GM12878 (cell line): ENCODE measurements around the gene DDX51. TPM values are rescaled to one million over a fixed set of nuclear protein-coding genes. Genes with fewer than 3 reads are reported as not detected.

Experiments
- ATAC-seq: fragments of 200-7000 bp; cut with Tn5 transposase; 3 replicates; pipeline ENCODE4 v1.9.1; 2020; ENCODE audit warnings: mild to moderate bottlenecking, moderate library complexity
- BruUV-seq: library from RNA; stranded (reverse); fragments of 400-500 nt; replicated peaks from 2 replicates; lab custom pipeline; 2021; lab: Mats Ljungman, UMichigan
- CTCF ChIA-PET: fragments of 300-600 bp; sonication (Branson Sonifier 250); formaldehyde crosslinking; extraction: SDS; loops from one replicate; lab custom pipeline; 2021; ENCODE audit warnings: inconsistent platforms; lab: Yijun Ruan, JAX
- POLR2A ChIA-PET: fragments of 350-600 bp; formaldehyde crosslinking; extraction: SDS; loops from one replicate; lab custom pipeline; 2021; ENCODE audit warnings: inconsistent platforms; lab: Charles Lee
- RAD21 ChIA-PET: fragments of 300-600 bp; sonication (Branson Sonifier 250); formaldehyde crosslinking; loops from one replicate; lab custom pipeline; 2023; ENCODE audit warnings: antibody characterized with exemption; ENCODE audit not compliant: unreplicated experiment; lab: Charles Lee
- SMC1A ChIA-PET: fragments of 300-600 bp; sonication (Branson Sonifier 250); formaldehyde crosslinking; loops from one replicate; lab custom pipeline; 2023; ENCODE audit not compliant: unreplicated experiment, uncharacterized antibody; lab: Charles Lee
- DNase-seq: peaks from one replicate; pipeline ENCODE4 v3.0.0-alpha.2; 2011; ENCODE audit warnings: low read depth, low spot score
- FAIRE-seq: peaks from 3 replicates; lab custom pipeline; 2011; peaks lifted over from hg19 to GRCh38; lab: Jason Lieb, UNC
- H2AFZ ChIP-seq: 2 replicates; pipeline ENCODE4 v1.6.0; 2011; ENCODE audit warnings: low read depth, low read length, control low read depth; ENCODE audit not compliant: control insufficient read depth
- H3K27ac ChIP-seq: 2 replicates; pipeline ENCODE4 v1.5.1; 2011; ENCODE audit warnings: control low read depth; ENCODE audit not compliant: control insufficient read depth, insufficient read depth
- H3K27me3 ChIP-seq, 2 experiments: replicated peaks in 1 of 2; 2 replicates each; pipeline versions ENCODE4 v1.6.0 to v1.6.1; 2011; ENCODE audit warnings: low read length in 1 of 2; ENCODE audit not compliant: control insufficient read depth in 2 of 2, insufficient read depth in 2 of 2
- H3K36me3 ChIP-seq, 2 experiments: 2 replicates each; pipeline ENCODE4 v1.5.1; 2011; ENCODE audit warnings: low read length in 1 of 2; ENCODE audit not compliant: control insufficient read depth in 2 of 2, insufficient read depth in 2 of 2
- H3K4me1 ChIP-seq: 2 replicates; pipeline ENCODE4 v1.6.1; 2011; ENCODE audit warnings: mild to moderate bottlenecking, low read length, moderate library complexity, mixed read lengths; ENCODE audit not compliant: control insufficient read depth, insufficient read depth
- H3K4me2 ChIP-seq: 2 replicates; pipeline ENCODE4 v1.6.0; 2011; ENCODE audit warnings: control low read depth; ENCODE audit not compliant: control insufficient read depth, insufficient read depth
- H3K4me3 ChIP-seq: fragments of 200-600 bp; sonication (generic); 2 replicates; pipeline ENCODE4 v1.5.1; 2016
- H3K79me2 ChIP-seq: 2 replicates; pipeline ENCODE4 v1.6.0; 2011; ENCODE audit warnings: low read length; ENCODE audit not compliant: control insufficient read depth, insufficient read depth
- H3K9ac ChIP-seq: 2 replicates; pipeline ENCODE4 v1.8.0; 2011; ENCODE audit warnings: low read length, control low read depth, mixed read lengths; ENCODE audit not compliant: control insufficient read depth, insufficient read depth
- H3K9me3 ChIP-seq: replicated peaks from 3 replicates; pipeline ENCODE4 v1.5.1; 2011; ENCODE audit warnings: mild to moderate bottlenecking, low read length; ENCODE audit not compliant: control insufficient read depth, insufficient read depth
- H4K20me1 ChIP-seq: 2 replicates; pipeline ENCODE4 v1.6.0; 2011; ENCODE audit not compliant: control insufficient read depth, insufficient read depth
- BCL11A ChIP-seq: IDR thresholded peaks from 2 replicates; pipeline ENCODE4 v1.6.1; 2011; ENCODE audit warnings: low read depth, low read length
- EP300 ChIP-seq, 2 experiments: fragments of 150-350 bp in 1 of 2; IDR thresholded peaks; 2 replicates each; pipeline ENCODE4 v1.6.1; 2011 to 2012; ENCODE audit warnings: low read depth in 2 of 2, low read length in 2 of 2, borderline replicate concordance in 1 of 2, improper control_type of control experiment in 1 of 2, inconsistent platforms in 1 of 2; ENCODE audit not compliant: control insufficient read depth in 1 of 2
- SMAD1 ChIP-seq: fragments of 450-650 bp; IDR thresholded peaks from 2 replicates; pipeline ENCODE4 v1.6.1; 2018; ENCODE audit warnings: mild to moderate bottlenecking, low read depth; ENCODE audit not compliant: partially characterized antibody
- SUZ12 ChIP-seq: fragments of 200-600 bp; sonication (generic); IDR thresholded peaks from one replicate; pipeline ENCODE4 v1.6.1; 2018; ENCODE audit warnings: antibody characterized with exemption, mild to moderate bottlenecking; ENCODE audit not compliant: unreplicated experiment
- WGBS: methylation state at CpG from one replicate; pipeline ENCODE4 v1.1.6; 2016; ENCODE audit warnings: low lambda C conversion rate; ENCODE audit not compliant: insufficient replicate concordance, insufficient coverage; ENCODE audit errors: missing lambda C conversion rate; 5-methylcytosine and 5-hydroxymethylcytosine counted together
- in situ Hi-C: fragments of 300-500 bp; cut with MboI; formaldehyde crosslinking; loops from 9 replicates; pipeline ENCODE4 v1.14.3; 2018; ENCODE audit warnings: mixed read lengths
- intact Hi-C: fragments of 100-400 bp; cut with micrococcal nuclease; formaldehyde crosslinking; loops from one replicate; pipeline ENCODE4 v1.14.2; 2022; ENCODE audit not compliant: unreplicated experiment
- polyA plus RNA-seq, 11 experiments: library from polyadenylated mRNA; depleted of rRNA in 4 of 11; unstranded in 6 of 11; stranded (reverse) in 5 of 11; fragments of >200 nt; fragmentation: Nextera tagmentation in 4 of 11; fragmentation: Illumina TruSeq in 1 of 11; extraction: Ambion mirVana in 4 of 11; extraction: Trizol in 1 of 11; gene quantifications; 1 replicate in 1 of 11; 2 replicates in 10 of 11; pipeline versions ENCODE4 v1.2.1 to v1.2.3, GENCODE V29; 2011 to 2016; ENCODE audit warnings: inconsistent platforms in 2 of 11, missing spikeins in 2 of 11, low read depth in 1 of 11
- total RNA-seq, 4 experiments: library from RNA; depleted of rRNA in 3 of 4; stranded (reverse); fragments of >200 nt in 3 of 4; fragmentation: Illumina TruSeq in 1 of 4; extraction: Trizol in 1 of 4; gene quantifications; 2 replicates each; pipeline versions ENCODE4 v1.2.1 to v1.2.3, GENCODE V29; 2013 to 2021
- TF ChIP-seq, protein P1 (sequence below): IDR thresholded peaks from 2 replicates; pipeline ENCODE4 v1.6.1; 2012; ENCODE audit warnings: improper control_type of control experiment, low read depth, low read length; ENCODE audit not compliant: insufficient replicate concordance
- TF ChIP-seq, protein P2 (sequence below): fragments of 450-650 bp; IDR thresholded peaks from 2 replicates; pipeline ENCODE4 v1.6.1; 2018; ENCODE audit warnings: mild to moderate bottlenecking, low read depth, moderate library complexity; ENCODE audit not compliant: partially characterized antibody
- TF ChIP-seq, protein P3 (sequence below): IDR thresholded peaks from 2 replicates; pipeline ENCODE4 v1.6.1; 2012; ENCODE audit warnings: low read depth, low read length, improper control_type of control experiment
- TF ChIP-seq, protein P4 (sequence below): fragments of 450-650 bp; IDR thresholded peaks from 2 replicates; pipeline ENCODE4 v1.6.1; 2017; ENCODE audit warnings: mild to moderate bottlenecking, moderate library complexity

DDX51 gene
- total and polyA plus RNA-seq, 10 of the 15 experiments (the other 5 are each of a cell fraction or from before 2014, with no cell fraction given) = 0.97 to 29.1 (median 9.8) TPM

DNA sequence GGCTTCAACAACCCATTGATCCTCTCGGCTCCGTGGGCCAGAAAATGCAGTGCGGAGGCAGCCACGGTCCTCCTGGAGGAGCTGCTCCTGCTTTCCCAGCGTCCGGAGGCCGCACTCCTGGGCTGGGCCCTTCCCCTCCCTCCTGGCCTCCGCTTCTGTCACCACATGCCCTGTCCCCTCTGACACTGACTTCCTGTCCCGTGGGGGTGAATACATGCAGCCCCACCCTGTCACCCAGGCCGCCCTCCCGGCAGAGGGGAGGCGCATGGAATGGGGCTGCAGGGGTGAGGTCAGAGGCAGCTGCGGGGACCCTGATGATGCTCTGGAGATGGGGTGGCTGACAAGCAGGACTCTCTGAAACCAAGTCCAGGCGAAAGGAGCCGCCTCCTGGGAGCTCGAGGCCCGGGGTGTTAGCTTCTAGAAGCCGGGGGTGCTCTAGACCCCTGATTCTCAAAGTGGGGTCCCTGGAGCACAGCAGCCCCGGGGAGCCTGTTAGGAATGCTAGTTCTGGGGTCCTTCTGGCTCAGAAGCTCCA lies 32.3 kb upstream of the DDX51 start:
- no peaks in the 10 kb centered on the region for H3K36me3 ChIP-seq
- ATAC-seq (no peak), FAIRE-seq (no peak), DNase-seq (no peak)
- H4K20me1 ChIP-seq = no peaks in the 10 kb centered on the region
- WGBS = 37% methylated on average over 18 of the region's 19 CpGs
- H3K79me2 ChIP-seq = no peaks in the 10 kb centered on the region
- H2AFZ ChIP-seq = no peak overlapping the region
- no TSS peak for BruUV-seq
- intact Hi-C loops (no loop called here), in situ Hi-C loops (no loop called here)
- no peaks in the 10 kb centered on the region for H3K27me3 ChIP-seq
- peaks cover 9% of the 10 kb centered on the region for H3K4me1 ChIP-seq
- H3K9ac ChIP-seq = no peak overlapping the region
- SMC1A ChIA-PET = no interaction called here
- no peak overlapping the region for H3K4me2 ChIP-seq
- RAD21 ChIA-PET = no interaction called here
- POLR2A ChIA-PET = no interaction called here
- TF ChIP-seq, protein P1, sequence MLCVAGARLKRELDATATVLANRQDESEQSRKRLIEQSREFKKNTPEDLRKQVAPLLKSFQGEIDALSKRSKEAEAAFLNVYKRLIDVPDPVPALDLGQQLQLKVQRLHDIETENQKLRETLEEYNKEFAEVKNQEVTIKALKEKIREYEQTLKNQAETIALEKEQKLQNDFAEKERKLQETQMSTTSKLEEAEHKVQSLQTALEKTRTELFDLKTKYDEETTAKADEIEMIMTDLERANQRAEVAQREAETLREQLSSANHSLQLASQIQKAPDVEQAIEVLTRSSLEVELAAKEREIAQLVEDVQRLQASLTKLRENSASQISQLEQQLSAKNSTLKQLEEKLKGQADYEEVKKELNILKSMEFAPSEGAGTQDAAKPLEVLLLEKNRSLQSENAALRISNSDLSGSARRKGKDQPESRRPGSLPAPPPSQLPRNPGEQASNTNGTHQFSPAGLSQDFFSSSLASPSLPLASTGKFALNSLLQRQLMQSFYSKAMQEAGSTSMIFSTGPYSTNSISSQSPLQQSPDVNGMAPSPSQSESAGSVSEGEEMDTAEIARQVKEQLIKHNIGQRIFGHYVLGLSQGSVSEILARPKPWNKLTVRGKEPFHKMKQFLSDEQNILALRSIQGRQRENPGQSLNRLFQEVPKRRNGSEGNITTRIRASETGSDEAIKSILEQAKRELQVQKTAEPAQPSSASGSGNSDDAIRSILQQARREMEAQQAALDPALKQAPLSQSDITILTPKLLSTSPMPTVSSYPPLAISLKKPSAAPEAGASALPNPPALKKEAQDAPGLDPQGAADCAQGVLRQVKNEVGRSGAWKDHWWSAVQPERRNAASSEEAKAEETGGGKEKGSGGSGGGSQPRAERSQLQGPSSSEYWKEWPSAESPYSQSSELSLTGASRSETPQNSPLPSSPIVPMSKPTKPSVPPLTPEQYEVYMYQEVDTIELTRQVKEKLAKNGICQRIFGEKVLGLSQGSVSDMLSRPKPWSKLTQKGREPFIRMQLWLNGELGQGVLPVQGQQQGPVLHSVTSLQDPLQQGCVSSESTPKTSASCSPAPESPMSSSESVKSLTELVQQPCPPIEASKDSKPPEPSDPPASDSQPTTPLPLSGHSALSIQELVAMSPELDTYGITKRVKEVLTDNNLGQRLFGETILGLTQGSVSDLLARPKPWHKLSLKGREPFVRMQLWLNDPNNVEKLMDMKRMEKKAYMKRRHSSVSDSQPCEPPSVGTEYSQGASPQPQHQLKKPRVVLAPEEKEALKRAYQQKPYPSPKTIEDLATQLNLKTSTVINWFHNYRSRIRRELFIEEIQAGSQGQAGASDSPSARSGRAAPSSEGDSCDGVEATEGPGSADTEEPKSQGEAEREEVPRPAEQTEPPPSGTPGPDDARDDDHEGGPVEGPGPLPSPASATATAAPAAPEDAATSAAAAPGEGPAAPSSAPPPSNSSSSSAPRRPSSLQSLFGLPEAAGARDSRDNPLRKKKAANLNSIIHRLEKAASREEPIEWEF = no peak
- no peak for TF ChIP-seq EP300 (IDR thresholded peaks at IDR 0.05; ENCODE audit: borderline replicate concordance in 1 of 2, control insufficient read depth in 1 of 2, low read depth in 2 of 2, low read length in 2 of 2)
- no peak for TF ChIP-seq SMAD1
- TF ChIP-seq SUZ12 = no peak
- TF ChIP-seq, protein P2, sequence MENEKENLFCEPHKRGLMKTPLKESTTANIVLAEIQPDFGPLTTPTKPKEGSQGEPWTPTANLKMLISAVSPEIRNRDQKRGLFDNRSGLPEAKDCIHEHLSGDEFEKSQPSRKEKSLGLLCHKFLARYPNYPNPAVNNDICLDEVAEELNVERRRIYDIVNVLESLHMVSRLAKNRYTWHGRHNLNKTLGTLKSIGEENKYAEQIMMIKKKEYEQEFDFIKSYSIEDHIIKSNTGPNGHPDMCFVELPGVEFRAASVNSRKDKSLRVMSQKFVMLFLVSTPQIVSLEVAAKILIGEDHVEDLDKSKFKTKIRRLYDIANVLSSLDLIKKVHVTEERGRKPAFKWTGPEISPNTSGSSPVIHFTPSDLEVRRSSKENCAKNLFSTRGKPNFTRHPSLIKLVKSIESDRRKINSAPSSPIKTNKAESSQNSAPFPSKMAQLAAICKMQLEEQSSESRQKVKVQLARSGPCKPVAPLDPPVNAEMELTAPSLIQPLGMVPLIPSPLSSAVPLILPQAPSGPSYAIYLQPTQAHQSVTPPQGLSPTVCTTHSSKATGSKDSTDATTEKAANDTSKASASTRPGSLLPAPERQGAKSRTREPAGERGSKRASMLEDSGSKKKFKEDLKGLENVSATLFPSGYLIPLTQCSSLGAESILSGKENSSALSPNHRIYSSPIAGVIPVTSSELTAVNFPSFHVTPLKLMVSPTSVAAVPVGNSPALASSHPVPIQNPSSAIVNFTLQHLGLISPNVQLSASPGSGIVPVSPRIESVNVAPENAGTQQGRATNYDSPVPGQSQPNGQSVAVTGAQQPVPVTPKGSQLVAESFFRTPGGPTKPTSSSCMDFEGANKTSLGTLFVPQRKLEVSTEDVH = no peak
- TF ChIP-seq, protein P3, sequence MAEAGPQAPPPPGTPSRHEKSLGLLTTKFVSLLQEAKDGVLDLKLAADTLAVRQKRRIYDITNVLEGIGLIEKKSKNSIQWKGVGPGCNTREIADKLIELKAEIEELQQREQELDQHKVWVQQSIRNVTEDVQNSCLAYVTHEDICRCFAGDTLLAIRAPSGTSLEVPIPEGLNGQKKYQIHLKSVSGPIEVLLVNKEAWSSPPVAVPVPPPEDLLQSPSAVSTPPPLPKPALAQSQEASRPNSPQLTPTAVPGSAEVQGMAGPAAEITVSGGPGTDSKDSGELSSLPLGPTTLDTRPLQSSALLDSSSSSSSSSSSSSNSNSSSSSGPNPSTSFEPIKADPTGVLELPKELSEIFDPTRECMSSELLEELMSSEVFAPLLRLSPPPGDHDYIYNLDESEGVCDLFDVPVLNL = no peak
- TF ChIP-seq, protein P4, sequence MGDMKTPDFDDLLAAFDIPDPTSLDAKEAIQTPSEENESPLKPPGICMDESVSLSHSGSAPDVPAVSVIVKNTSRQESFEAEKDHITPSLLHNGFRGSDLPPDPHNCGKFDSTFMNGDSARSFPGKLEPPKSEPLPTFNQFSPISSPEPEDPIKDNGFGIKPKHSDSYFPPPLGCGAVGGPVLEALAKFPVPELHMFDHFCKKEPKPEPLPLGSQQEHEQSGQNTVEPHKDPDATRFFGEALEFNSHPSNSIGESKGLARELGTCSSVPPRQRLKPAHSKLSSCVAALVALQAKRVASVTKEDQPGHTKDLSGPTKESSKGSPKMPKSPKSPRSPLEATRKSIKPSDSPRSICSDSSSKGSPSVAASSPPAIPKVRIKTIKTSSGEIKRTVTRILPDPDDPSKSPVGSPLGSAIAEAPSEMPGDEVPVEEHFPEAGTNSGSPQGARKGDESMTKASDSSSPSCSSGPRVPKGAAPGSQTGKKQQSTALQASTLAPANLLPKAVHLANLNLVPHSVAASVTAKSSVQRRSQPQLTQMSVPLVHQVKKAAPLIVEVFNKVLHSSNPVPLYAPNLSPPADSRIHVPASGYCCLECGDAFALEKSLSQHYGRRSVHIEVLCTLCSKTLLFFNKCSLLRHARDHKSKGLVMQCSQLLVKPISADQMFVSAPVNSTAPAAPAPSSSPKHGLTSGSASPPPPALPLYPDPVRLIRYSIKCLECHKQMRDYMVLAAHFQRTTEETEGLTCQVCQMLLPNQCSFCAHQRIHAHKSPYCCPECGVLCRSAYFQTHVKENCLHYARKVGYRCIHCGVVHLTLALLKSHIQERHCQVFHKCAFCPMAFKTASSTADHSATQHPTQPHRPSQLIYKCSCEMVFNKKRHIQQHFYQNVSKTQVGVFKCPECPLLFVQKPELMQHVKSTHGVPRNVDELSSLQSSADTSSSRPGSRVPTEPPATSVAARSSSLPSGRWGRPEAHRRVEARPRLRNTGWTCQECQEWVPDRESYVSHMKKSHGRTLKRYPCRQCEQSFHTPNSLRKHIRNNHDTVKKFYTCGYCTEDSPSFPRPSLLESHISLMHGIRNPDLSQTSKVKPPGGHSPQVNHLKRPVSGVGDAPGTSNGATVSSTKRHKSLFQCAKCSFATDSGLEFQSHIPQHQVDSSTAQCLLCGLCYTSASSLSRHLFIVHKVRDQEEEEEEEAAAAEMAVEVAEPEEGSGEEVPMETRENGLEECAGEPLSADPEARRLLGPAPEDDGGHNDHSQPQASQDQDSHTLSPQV = no peak
- no peak for TF ChIP-seq BCL11A
- no peak overlapping the region for H3K27ac ChIP-seq
- no peaks in the 10 kb centered on the region for H3K9me3 ChIP-seq
- no peak overlapping the region for H3K4me3 ChIP-seq
- CTCF ChIA-PET = no interaction called here
